GM12891 (cell line): ENCODE results near the gene WASHC2C.
"Not testable (repeated sequence)": the region's sequence is repeated elsewhere in the genome, so short reads cannot be mapped to it uniquely, and the experiment has no call there.

ENCODE experiments used
- PAX5 ChIP-seq: IDR thresholded peaks from 2 replicates; pipeline ENCODE4 v1.6.1; 2011; ENCODE audit warnings: low read length, moderate library complexity, mild to moderate bottlenecking; ENCODE audit not compliant: insufficient read depth, severe bottlenecking
- POLR2A ChIP-seq: IDR thresholded peaks from 2 replicates; pipeline ENCODE4 v1.6.1; 2011; ENCODE audit warnings: low read depth, low read length, control low read depth
- TAF1 ChIP-seq: IDR thresholded peaks from 2 replicates; pipeline ENCODE4 v1.6.1; 2011; ENCODE audit warnings: low read depth, low read length, control low read depth

GRCh38 chr10:45756065-45756464 is 29.0 kb downstream of the WASHC2C start:
- not testable (repeated sequence) for TF ChIP-seq POLR2A, PAX5, TAF1
